Measurements from ENCODE around the gene PROM2.
"Not testable (repeated sequence)": the region's sequence is repeated elsewhere in the genome, so short reads cannot be mapped to it uniquely, and the experiment has no call there.

PROM2 gene

DNA sequence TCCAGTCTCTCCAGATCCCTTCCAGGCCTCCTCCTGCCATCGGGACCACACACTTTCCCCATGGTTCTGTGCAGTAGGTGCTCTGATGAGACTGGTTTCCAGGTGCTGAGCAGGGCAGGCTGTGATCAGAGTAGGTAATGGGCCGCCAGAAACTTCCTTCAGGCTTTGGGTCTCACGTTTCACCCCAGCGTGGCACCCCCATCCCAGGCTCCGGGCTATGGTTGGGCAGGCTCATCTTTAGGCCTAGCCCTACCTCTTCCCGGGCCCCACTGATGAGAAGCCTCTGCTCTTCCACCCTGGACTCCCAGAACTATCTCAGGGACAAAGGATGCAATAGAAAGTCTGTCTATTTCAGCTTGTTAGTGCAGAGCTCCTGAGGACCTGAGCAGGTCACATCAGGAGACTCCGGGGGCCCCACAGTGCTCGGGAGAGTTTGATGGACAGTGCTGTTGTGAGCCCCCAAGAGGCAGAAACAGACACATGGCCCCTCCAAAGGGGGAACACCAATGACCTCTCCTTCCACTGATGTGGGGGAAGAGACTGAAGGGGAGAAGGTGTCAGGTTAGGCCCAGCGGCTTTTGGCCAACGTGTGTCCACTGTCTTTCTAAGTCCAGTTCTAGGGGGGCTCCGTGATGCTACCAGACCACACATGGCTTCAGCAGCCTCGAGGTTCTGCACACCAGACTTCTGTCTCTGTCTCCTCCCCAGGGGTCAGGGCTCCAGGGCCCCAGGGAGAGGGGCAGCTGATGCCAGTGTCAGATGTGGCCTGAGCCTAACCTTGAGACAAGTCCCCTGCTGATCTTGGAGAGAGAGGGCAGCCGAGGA, 5.8 kb upstream of the PROM2 start:
- DNase-seq (ENCODE audit: low read depth in 2 of 2) = no peak

DNA sequence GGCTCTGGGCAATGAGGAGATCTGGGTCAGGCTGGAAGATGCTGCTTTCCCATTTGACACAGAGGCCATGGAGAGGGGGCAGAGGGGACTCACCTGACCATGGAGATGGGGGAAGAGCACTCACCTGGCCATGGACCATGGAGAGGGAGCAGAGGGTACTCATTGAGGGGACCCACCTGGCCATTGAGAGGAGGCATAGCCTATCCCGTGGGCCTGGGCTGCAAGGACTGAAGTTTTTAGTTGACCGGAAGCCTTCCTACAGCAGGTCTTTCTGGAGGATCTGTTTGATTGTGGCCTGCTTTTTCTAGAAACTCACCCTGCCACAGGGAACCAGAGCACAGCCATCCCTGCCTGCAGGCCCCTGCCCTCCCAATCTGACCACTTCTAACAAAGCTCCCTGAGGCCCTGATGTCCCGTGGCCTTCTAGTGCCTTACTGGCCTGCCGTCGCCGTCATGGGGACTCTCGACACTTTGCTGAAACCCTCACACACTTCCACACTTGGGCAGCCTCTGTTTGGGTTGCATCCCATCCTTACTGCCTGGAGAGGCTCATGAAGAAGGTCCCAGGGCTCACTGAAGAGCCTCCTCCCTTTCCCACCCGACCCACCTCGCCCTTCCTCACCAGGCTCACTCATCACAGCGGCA, 5.1 kb upstream of the PROM2 start:
- DNase-seq (ENCODE audit: low read depth in 2 of 2) = no peak

DNA sequence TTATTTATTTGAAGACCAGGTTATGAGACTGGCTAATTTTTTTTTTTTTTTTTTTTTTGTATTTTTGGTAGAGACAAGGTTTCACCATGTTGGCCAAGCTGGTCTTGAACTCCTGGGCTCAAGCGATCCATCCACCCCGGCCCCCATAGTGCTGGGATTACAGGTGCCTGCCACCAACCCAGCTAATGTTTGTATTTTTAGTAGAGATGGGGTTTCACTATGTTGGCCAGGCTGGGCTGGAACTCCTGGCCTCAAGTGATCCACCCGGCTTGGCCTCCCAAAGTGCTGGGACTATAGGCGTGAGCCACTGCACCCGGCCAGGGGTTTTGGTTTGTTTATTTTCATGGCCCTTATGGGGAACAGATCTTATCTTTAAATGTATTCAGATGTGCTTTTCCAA, 4.5 kb upstream of the PROM2 start:
- not testable (repeated sequence) for DNase-seq (ENCODE audit: low read depth in 2 of 2)

DNA sequence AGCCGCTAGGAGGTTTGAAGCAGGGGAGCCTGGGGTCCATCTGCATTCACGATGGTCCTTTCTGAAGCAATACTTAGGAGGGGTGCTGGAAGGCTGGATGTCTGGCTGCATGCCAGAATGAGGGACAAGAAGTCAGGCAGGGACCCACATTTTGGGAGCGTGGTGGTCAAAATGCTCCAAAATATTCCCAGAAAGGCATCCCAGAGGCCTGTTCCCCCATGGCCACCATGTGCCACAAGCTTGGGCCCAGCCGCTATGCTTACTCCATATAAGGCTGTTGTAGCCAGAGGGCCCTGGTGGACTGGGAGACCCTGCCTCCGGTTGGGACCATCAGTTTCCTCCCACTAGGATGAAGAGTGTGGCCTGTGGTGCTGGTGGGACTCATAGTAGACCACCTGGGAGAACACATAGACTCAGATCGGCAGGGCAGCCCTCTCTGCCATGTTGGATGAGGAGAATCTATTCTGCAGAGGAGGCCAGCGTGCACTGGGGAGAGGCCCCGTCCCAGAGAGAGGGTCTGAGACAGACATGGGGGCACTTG, 3.6 kb upstream of the PROM2 start:
- DNase-seq (ENCODE audit: low read depth in 2 of 2) = no peak

DNA sequence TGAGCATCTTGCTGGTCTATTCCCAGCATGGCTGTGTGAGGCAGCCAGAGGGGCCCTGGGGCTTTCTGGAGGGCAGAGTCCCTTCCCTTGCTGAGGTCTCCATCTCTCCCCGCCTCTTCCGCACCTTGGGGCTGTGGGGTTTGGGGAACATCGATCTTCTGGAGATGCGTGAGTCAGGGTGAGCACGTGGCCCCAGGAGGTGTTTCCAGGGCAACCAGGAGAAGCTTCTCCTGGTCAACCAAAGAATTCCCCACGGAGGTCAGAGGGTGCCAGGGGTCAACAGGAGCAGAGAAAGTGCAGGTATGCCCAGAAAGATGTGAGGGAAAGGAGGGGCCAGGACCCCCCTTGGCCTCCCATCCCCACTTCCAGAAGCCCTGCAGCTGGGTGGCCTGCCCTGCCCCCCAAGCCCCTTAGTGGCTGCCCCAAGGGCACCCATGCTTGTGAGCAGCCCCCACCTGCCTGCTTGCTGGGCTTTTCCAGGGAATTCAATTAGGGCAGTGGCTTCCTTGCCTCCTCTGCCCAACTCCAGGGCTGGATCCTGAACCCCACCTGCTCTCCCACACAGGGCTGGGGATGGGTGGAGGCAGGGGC, 2.8 kb upstream of the PROM2 start:
- DNase-seq (ENCODE audit: low read depth in 2 of 2) = no peak

DNA sequence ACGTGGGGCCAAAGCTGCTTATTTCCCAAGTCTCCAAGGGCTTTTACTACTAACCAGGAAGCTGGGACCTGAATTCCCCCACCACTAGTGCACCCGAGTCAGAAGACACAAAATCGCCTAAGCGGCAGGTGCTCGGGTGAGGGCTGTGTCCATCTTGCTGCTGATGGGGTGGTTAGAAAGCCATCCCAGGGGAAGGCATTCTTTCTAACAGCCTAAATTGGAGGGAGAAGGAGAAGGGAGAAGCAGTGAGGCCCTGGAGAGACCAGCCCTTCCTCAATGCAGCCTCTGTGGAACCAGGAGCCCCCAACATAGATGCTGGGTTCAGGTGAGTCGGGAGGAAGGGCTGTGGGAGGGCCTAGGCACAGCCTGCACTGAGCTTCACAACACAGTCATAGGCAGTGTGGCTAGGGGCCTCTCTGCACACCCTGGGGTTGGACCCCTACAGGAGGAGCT, 1.9 kb upstream of the PROM2 start:
- no peak for DNase-seq (ENCODE audit: low read depth in 2 of 2)

DNA sequence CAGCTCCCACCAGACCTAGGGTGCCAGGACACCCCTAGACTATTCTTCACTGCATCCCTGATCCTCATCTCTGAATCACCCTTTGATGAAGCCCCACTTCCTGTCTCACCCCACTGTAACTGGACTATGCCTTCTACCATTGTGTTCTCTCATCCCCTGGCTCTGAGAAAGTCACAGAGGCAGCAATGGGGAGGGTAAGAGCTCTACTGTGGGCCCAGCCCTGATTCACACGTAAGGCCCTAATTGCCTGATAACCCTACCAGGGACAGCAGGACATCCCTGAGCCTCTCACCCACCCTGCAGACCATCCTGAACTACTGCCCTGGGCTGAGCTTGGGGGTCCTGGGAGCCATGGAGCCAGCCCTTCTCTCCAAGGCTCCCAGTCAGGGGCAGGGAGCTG, 1.5 kb upstream of the PROM2 start:
- no peak for DNase-seq (ENCODE audit: low read depth in 2 of 2)

DNA sequence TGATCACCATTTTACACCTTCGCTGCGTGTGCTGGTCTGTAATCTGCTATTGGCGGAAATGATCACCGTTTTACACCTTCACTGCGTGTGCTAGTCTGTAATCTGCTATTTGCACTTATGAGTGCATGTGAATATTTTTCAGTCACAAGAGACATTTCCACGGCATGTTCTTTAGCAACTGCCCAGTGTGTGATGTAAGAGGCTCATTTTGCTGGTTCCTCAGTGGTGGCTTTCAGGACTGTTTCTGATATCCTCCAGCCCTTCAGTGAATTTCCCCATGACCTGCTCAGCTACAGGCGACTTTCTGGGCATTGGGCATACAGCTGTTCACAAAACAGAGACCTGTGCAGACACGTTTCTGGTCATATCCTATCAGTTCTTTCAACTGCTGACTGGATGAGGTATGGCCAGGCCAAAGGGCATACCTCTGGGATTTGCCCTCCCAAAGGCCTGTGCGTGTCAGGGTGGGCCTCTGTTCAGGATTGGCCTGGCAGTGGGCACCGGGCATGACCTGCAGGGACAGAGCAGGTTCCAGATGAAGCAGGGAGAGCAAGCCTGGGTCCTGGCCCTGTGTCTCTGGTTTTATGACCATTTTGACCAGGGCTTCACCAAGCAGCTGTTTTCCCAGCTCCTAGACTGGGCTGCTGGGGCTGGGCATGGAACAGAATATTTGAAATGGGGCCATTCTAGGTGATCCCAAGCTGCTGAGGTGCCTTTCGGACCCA, 521 bp upstream of the PROM2 start:
- no peak for DNase-seq (ENCODE audit: low read depth in 2 of 2)

DNA sequence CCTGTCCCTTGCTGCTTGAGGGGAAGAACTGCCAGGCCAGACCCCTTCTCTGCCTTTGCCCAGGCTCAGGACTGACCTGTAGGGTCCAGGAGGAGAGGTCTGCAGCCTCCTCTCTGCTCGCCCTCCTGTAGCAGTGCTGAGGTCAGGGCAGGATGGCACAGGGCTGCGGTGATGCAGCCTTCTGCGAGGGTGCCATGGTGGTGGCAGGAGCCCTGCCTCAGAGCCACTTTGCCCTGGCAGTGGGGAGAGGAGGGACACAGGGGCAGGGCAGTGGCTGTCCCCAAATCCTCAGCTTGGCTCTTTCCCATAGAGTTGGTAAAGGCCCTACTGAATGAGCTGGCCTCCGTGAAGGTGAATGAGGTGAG, 884 bp downstream of the PROM2 start:
- DNase-seq (ENCODE audit: low read depth in 2 of 2) = no peak

DNA sequence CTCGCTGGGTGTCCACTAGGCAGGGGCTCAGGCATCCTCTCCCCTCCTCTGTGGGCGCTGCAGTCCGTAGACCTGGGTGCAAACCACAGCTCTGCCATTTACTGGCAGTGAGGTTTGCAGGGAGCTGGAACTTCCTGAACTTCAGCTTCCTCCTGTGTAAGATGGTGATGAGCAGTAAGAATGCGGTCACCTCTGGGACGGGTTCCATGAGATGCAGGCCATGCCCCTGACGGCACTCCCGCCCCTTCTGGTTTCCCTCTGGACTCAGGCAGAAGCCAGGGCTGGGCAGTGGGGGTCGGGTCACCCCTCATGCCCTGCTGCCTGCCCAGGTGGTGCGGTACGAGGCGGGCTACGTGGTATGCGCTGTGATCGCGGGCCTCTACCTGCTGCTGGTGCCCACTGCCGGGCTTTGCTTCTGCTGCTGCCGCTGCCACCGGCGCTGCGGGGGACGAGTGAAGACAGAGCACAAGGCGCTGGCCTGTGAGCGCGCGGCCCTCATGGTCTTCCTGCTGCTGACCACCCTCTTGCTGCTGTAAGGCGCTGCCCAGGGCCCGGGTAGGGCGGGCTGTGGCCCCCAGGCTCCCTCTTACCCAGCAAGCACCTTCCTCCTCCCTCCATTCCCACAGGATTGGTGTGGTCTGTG, 1.5 kb downstream of the PROM2 start:
- DNase-seq (ENCODE audit: low read depth in 2 of 2) = no peak

DNA sequence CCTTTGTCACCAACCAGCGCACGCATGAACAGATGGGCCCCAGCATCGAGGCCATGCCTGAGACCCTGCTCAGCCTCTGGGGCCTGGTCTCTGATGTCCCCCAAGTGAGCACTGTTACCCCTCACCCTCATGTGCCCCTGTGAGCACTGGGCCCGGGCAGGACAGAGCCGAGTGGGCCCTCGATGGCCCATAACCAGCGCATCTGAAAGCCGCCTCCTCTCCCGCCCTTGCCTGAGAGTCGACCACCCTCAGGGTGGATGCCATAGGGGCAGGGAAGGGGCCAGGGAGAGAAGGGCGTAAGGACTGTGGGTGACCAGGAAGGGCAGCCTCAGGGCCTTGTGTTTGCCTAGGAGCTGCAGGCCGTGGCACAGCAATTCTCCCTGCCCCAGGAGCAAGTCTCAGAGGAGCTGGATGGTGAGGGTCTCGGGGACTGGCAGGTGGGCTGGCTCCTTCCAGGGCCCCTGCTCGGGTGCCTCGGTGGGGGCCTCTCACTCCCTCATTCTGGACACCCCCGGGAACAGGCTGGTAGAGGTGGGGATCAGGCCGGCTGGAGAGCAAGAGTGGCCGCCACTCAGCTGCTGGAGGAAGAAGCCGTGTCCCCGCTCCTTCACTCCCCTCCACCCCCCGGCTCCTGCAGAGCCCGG, 2.1 kb downstream of the PROM2 start:
- no peak for DNase-seq (ENCODE audit: low read depth in 2 of 2)

DNA sequence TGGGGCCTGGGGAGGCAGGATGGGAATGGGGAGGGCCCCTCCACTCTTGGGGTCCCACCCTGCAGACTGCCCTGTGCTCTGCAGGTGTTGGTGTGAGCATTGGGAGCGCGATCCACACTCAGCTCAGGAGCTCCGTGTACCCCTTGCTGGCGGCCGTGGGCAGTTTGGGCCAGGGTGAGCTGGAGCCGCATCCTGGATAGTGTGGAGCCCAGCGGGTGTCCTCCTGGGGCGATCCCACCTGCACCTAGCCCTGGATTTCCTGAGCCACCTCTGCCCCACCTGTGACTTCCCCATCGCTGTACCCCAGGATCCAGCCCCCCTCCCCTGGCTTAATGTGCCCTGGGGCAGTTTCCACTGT, 2.6 kb downstream of the PROM2 start:
- no peak for DNase-seq (ENCODE audit: low read depth in 2 of 2)

DNA sequence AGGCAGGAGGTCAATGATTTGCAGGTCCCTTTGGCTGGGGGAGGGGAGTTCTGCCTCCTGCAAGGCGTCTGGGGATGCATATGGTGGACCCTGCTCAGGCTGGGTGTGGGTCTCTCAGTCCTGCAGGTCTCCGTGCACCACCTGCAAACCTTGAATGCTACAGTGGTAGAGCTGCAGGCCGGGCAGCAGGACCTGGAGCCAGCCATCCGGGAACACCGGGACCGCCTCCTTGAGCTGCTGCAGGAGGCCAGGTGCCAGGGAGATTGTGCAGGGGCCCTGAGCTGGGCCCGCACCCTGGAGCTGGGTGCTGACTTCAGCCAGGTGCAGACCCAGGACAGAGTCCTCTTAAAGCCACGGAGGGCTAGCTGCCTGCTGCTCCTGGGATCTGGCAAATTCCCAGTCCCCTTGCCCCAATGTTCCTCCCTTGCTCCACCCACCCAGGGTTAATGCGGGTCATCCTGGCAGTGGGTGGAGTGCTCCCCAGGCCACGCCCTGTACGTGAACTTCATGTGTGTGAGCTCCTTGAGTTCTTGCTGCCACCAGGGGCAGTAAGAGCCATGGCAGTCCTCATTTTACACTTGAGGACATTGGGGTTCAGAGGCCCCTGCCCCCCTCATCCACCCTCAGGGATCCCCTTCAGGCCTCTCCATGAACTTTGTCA, 3.1 kb downstream of the PROM2 start:
- DNase-seq (ENCODE audit: low read depth in 2 of 2) = no peak

DNA sequence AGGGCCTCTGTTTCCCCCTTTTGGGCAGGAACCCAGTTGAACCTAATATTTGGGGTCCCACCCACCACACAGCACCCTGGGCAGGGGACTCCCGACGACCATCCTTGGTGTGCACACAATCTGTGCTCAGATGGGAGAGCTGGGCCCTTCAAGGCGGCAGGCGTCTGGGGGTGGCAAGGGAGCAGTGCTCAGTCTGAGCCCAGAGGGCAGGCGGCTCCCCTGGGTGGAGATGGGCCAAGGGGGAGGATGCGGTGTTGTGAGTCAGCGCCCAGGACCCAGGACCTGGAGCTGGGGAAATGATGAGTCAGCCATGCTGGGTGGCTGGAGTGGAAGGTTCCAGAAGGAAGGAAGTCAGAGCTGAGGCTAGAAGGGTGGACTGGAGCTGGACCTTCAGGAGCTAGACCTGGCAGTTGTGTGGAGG, 3.8 kb downstream of the PROM2 start:
- no peak for DNase-seq (ENCODE audit: low read depth in 2 of 2)

DNA sequence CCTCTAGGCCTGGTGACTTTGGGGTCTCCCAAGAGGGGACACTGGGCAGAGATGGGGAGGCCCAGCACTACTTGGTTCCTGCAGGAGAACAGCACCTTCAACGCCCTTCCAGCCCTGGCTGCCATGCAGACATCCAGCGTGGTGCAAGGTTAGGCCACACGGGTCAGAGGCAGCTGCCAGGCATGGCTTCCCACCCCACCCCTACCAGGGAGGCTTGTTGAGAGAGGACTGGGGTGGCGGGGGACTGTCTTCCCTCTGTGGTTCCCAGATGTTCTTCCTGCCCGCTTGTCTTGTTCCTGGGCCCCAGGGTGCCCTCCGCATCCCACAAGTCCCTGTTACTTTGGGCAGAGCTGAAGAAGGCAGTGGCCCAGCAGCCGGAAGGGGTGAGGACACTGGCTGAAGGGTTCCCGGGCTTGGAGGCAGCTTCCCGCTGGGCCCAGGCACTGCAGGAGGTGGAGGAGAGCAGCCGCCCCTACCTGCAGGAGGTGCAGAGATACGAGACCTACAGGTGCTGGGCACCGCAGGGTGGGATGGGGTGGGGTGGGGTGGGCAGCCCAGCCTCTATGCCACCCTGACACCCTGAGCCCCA, 4.5 kb downstream of the PROM2 start:
- no peak for DNase-seq (ENCODE audit: low read depth in 2 of 2)

DNA sequence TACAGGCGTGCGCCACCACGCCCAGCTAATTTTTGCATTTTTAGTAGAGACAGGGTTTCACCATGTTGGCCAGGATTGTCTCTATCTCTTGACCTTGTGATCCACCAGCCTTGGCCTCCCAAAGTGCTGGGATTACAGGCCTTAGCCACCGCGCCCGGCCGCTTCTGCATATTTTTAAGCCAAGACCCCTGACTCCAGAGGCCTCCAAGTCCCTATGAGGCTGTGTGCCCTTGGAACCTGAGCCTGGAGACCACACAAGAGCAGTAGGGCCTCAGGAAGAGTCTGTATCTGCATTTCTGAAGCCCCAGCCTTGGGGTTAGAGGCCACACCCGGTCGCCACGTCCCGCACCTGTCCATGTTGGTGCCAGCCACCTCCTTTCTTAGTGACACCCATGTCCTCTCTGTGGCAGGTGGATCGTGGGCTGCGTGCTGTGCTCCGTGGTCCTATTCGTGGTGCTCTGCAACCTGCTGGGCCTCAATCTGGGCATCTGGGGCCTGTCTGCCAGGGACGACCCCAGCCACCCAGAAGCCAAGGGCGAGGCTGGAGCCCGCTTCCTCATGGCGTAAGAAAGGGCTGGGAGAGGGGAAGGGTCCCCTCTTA, 5.3 kb downstream of the PROM2 start:
- no peak for DNase-seq (ENCODE audit: low read depth in 2 of 2)

DNA sequence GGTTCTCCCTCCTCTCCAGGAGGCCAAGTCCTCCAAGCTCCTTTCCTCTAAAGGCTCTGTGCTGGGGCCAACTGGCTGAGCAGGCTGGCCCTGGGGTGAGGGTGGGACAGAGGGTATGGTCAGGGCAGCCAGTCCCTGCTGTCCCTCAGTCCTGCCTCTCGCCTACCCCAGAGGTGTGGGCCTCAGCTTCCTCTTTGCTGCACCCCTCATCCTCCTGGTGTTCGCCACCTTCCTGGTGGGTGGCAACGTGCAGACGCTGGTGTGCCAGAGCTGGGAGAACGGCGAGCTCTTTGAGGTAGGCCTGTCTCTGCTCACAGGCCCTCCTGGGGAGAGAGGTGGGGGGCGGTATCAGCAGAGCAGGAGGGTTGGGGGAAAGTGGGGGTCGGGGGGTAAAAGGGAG, 6.8 kb downstream of the PROM2 start:
- no peak for DNase-seq (ENCODE audit: low read depth in 2 of 2)

DNA sequence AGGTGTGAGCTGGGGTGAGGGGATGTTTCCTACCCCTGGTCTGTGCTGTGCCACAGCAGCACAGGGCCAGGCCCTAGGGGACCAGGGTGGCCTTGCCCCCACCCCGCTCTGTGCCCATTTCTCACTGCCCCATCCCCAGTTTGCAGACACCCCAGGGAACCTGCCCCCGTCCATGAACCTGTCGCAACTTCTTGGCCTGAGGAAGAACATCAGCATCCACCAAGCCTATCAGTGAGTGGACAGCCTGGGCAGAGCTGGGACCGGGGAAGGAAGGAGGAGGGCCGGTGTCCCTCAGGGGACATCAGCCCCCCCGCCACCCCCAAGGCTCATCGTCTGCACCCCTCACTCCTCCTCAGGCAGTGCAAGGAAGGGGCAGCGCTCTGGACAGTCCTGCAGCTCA, 7.5 kb downstream of the PROM2 start:
- no peak for DNase-seq (ENCODE audit: low read depth in 2 of 2)

DNA sequence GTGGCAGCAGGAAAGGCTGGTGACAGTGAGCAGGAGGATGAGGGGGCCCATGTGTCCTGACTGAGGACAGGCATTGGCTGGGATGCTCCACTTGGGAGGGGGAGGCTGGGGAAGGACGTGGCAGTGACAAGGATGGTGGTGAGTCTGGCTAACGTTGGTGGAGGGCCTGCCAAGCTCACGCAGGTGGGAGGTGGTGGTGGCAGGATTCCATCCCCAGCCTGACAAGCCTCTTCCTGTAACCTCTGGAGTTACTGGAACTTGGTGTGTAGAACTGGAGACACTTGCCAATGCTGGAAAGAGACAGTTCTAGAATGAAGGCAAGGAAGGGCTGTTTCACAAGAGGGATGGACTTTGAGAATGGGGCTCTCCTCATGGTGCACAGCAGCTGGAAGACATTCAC, 8.2 kb downstream of the PROM2 start:
- no peak for DNase-seq (ENCODE audit: low read depth in 2 of 2)

DNA sequence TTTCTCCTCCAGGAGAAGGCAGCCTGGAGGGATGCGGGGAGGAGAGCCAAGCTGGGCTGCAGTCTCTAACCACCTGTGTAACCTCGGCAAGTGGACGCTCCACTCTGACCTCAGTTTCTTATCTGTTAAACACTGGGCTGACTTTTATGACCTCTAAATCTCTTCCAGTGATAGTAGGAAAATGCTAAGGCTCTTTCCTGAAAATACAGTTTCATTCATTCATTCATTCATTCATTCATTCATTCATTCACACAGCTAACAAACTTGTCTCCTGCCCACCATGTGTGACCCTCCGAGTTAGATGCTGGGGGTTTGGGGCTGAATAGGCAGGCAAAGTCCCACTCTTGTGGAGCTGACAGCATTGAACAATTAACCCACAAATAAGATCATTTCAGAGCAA, 9.3 kb downstream of the PROM2 start:
- DNase-seq (ENCODE audit: low read depth in 2 of 2) = no peak

All from activated CD4-positive, alpha-beta T cell treated with anti-CD3 and anti-CD28 coated beads for 24 hours (primary cell).